H1 (cell line): ENCODE data around the gene CHD1. TPM values are rescaled to one million over a fixed set of nuclear protein-coding genes. Genes with fewer than 3 reads are reported as not detected.

ENCODE experiments used
- ASH2L ChIP-seq: fragments of 200-600, 300-600 bp; sonication (generic); IDR thresholded peaks from one replicate; pipeline ENCODE4 v1.7.1; 2017; ENCODE audit warnings: low read length
- GABPA ChIP-seq: IDR thresholded peaks from 2 replicates; pipeline ENCODE4 v1.6.1; 2011; ENCODE audit warnings: mild to moderate bottlenecking, low read length, moderate library complexity, borderline replicate concordance; ENCODE audit not compliant: insufficient read depth
- SIX5 ChIP-seq: IDR thresholded peaks from 2 replicates; pipeline ENCODE4 v1.6.1; 2011; ENCODE audit warnings: mild to moderate bottlenecking, low read depth, low read length
- SRF ChIP-seq: IDR thresholded peaks from 2 replicates; pipeline ENCODE4 v1.6.1; 2011; ENCODE audit warnings: mild to moderate bottlenecking, low read depth, low read length, moderate library complexity
- polyA plus RNA-seq, 7 experiments: library from polyadenylated mRNA; depleted of rRNA in 3 of 7; stranded (reverse) in 5 of 7; unstranded in 2 of 7; fragments of >200 nt in 5 of 7; fragments of 200-250 nt in 2 of 7; gene quantifications; 1 replicate in 5 of 7; 2 replicates in 1 of 7; 4 replicates in 1 of 7; pipeline versions ENCODE4 v1.2.1 to v1.2.3, GENCODE V29; 2011 to 2013; ENCODE audit warnings: missing spikeins in 2 of 7, mixed read lengths in 2 of 7
- total RNA-seq: library from RNA; stranded (reverse); fragmentation: NEBNext Ultra II Directional; extraction: Animal tissue kit (Norgen Biotek cat#: 25700); gene quantifications from 2 replicates; pipeline ENCODE4 v1.2.1, GENCODE V29; 2021

CHD1 gene
- total and polyA plus RNA-seq, 2 of the 8 experiments (the other 6 are each of a cell fraction or from before 2014, with no cell fraction given), result 15.6 to 53.0 TPM

DNA sequence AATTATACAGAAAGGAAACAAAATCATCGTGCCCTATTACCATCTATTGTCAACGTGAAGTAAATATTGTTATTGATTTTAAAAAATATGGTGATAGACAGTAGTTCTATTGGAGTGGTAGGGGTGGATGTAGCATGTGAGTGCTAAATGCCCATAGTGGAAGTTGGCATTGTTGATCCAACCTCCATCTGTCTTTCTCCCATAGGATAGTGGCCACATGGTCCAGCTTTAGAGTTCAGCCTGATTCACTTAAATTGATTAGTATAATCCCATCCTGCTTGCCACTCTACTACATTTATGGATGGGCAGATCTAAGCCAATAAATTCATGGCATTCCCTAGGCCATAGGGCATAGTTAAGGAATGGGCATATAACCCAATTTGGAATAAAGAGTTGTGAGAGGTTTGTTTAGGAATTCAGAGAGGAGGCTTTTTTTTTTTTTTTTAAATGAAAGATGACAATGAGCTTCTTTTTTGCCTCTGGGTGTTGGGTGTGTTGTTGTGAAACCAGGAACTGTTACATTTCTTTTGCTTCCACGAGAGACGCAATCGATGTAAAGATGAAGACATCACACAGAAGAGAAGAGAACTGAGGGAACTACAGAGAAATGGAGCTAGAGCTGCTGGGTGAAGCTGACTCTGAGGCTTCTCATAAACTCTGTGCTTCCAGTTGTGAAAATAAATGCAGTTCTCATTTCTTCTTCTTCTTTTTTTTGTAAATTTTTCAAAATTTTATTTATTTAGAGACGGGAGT, 12.5 kb upstream of the CHD1 start (continued):
- TF ChIP-seq GABPA, result no peak
- no peak for TF ChIP-seq ASH2L
- no peak for TF ChIP-seq SIX5
- TF ChIP-seq SRF, result no peak
